IMR-90 (cell line): ENCODE measurements around the gene SYT17. TPM values are rescaled to one million over a fixed set of nuclear protein-coding genes. Genes with fewer than 3 reads are reported as not detected.

Experiments used
- ATAC-seq: fragments of 200-7000 bp; cut with Tn5 transposase; 2 replicates; pipeline ENCODE4 v1.9.1; 2020; ENCODE audit warnings: low read depth, mild to moderate bottlenecking, moderate library complexity
- BruUV-seq: library from RNA; stranded (reverse); fragments of 400-500 nt; replicated peaks from 2 replicates; lab custom pipeline; 2021; lab: Mats Ljungman, UMichigan
- CTCF ChIA-PET: fragments of 300-600 bp; formaldehyde crosslinking; extraction: SDS; loops from one replicate; lab custom pipeline; 2021; ENCODE audit warnings: antibody characterized with exemption; lab: Yijun Ruan, JAX
- POLR2A ChIA-PET: fragments of 300-600 bp; sonication (Branson Sonifier 250); formaldehyde crosslinking; loops from one replicate; lab custom pipeline; 2022; ENCODE audit warnings: antibody characterized with exemption; ENCODE audit not compliant: unreplicated experiment; lab: Charles Lee
- DNase-seq: peaks from one replicate; pipeline ENCODE4 v3.0.0; 2013
- H2AFZ ChIP-seq: replicated peaks from 2 replicates; pipeline ENCODE3; 2013; ENCODE audit warnings: low read length, mild to moderate bottlenecking; ENCODE audit not compliant: poor library complexity
- H2AK5ac ChIP-seq: 2 replicates; pipeline ENCODE4 v1.6.1; 2013; ENCODE audit warnings: low read depth, low read length, inconsistent platforms
- H2AK9ac ChIP-seq: replicated peaks from 2 replicates; pipeline ENCODE3; 2013; ENCODE audit warnings: mild to moderate bottlenecking, low read depth, low read length, moderate library complexity; ENCODE audit not compliant: poor library complexity
- H2BK120ac ChIP-seq: 2 replicates; pipeline ENCODE4 v1.6.1; 2013; ENCODE audit warnings: low read depth, low read length, inconsistent platforms
- H2BK15ac ChIP-seq: 3 replicates; pipeline ENCODE4 v1.6.1; 2013; ENCODE audit warnings: low read depth, low read length, inconsistent platforms
- H2BK20ac ChIP-seq: 2 replicates; pipeline ENCODE4 v1.6.1; 2013; ENCODE audit warnings: low read depth, mild to moderate bottlenecking, inconsistent platforms, low read length, moderate library complexity
- H2BK5ac ChIP-seq: 2 replicates; pipeline ENCODE4 v1.6.1; 2013; ENCODE audit warnings: mild to moderate bottlenecking, low read depth, low read length, inconsistent platforms; ENCODE audit not compliant: poor library complexity, severe bottlenecking
- H3K14ac ChIP-seq: replicated peaks from 2 replicates; pipeline ENCODE4 v1.6.1; 2013; ENCODE audit warnings: low read depth, low read length, inconsistent platforms
- H3K18ac ChIP-seq: 2 replicates; pipeline ENCODE4 v1.6.1; 2013; ENCODE audit warnings: low read depth, low read length, control low read depth
- H3K23ac ChIP-seq: 2 replicates; pipeline ENCODE4 v1.6.1; 2013; ENCODE audit warnings: low read depth, low read length, inconsistent platforms
- H3K27ac ChIP-seq: 2 replicates; pipeline ENCODE4 v1.5.1; 2013; ENCODE audit warnings: mild to moderate bottlenecking, control low read depth, low read length; ENCODE audit not compliant: insufficient read depth
- H3K27me3 ChIP-seq: 2 replicates; pipeline ENCODE4 v1.6.1; 2013; ENCODE audit warnings: low read length; ENCODE audit not compliant: control insufficient read depth, insufficient read depth
- H3K36me3 ChIP-seq: 2 replicates; pipeline ENCODE4 v1.6.1; 2013; ENCODE audit warnings: low read length, mixed read lengths; ENCODE audit not compliant: control insufficient read depth, insufficient read depth
- H3K4ac ChIP-seq: 2 replicates; pipeline ENCODE4 v1.6.1; 2013; ENCODE audit warnings: low read depth, low read length, inconsistent platforms
- H3K4me1 ChIP-seq: 2 replicates; pipeline ENCODE4 v1.6.1; 2013; ENCODE audit warnings: low read length, mixed read lengths; ENCODE audit not compliant: control insufficient read depth, insufficient read depth
- H3K4me2 ChIP-seq: 2 replicates; pipeline ENCODE4 v1.6.1; 2013; ENCODE audit warnings: low read depth, mild to moderate bottlenecking, control low read depth, low read length, moderate library complexity
- H3K4me3 ChIP-seq: 2 replicates; pipeline ENCODE4 v1.5.1; 2013; ENCODE audit warnings: low read depth, mild to moderate bottlenecking, control low read depth, low read length, moderate library complexity; ENCODE audit not compliant: insufficient read depth
- H3K56ac ChIP-seq: 2 replicates; pipeline ENCODE4 v1.6.1; 2013; ENCODE audit warnings: low read length, inconsistent platforms; ENCODE audit not compliant: insufficient read depth; ENCODE audit errors: extremely low read depth
- H3K79me1 ChIP-seq, 2 experiments: 2 replicates each; pipeline ENCODE4 v1.6.1; 2013; ENCODE audit warnings: low read length in 2 of 2, inconsistent platforms in 1 of 2, low read depth in 1 of 2
- H3K9ac ChIP-seq: 2 replicates; pipeline ENCODE4 v1.6.1; 2013; ENCODE audit warnings: low read depth, low read length, control low read depth
- H3K9me1 ChIP-seq: 2 replicates; pipeline ENCODE4 v1.6.1; 2013; ENCODE audit warnings: low read length, inconsistent platforms; ENCODE audit not compliant: insufficient read depth
- H3K9me3 ChIP-seq: 2 replicates; pipeline ENCODE4 v1.6.1; 2013; ENCODE audit warnings: low read length; ENCODE audit not compliant: control insufficient read depth, insufficient read depth
- H4K20me1 ChIP-seq: 2 replicates; pipeline ENCODE4 v1.6.1; 2013; ENCODE audit warnings: low read length, inconsistent platforms; ENCODE audit not compliant: insufficient read depth
- H4K5ac ChIP-seq: 2 replicates; pipeline ENCODE4 v1.6.1; 2013; ENCODE audit warnings: mild to moderate bottlenecking, low read depth, low read length, control low read depth
- H4K8ac ChIP-seq, 2 experiments: 2 replicates each; pipeline ENCODE4 v1.6.1; 2013; ENCODE audit warnings: low read depth in 2 of 2, low read length in 2 of 2, control low read depth in 1 of 2, inconsistent platforms in 1 of 2
- H4K91ac ChIP-seq: 2 replicates; pipeline ENCODE4 v1.6.1; 2013; ENCODE audit warnings: low read depth, low read length, inconsistent platforms; ENCODE audit not compliant: insufficient read depth
- RCOR1 ChIP-seq: IDR thresholded peaks from 2 replicates; pipeline ENCODE4 v1.6.1; 2012; ENCODE audit warnings: mild to moderate bottlenecking, low read length, improper control_type of control experiment; ENCODE audit not compliant: insufficient replicate concordance
- WGBS, 2 experiments: methylation state at CpG; one replicate each; pipeline versions ENCODE4 v1.1.5 to v1.1.7; 2013; ENCODE audit warnings: missing lambda C conversion rate in 2 of 2; ENCODE audit not compliant: insufficient read length in 1 of 2; ENCODE audit errors: extremely low coverage in 2 of 2; 5-methylcytosine and 5-hydroxymethylcytosine counted together
- dilution Hi-C: fragments of 300-500 bp; cut with HindIII; formaldehyde crosslinking; loops from one replicate; pipeline ENCODE4 v1.14.3; 2018; ENCODE audit warnings: low sequenced_read_pairs; ENCODE audit not compliant: unreplicated experiment
- in situ Hi-C: fragments of 300-500 bp; cut with MboI; formaldehyde crosslinking; loops from 3 replicates; pipeline ENCODE4 v1.14.3; 2019; ENCODE audit warnings: low sequenced_read_pairs, inconsistent platforms, mixed read lengths
- intact Hi-C: fragments of 100-400 bp; cut with micrococcal nuclease; formaldehyde crosslinking; loops from 2 replicates; pipeline ENCODE4 v1.10.0; 2022
- polyA plus RNA-seq, 3 experiments: library from polyadenylated mRNA; depleted of rRNA; stranded (reverse); fragments of >200 nt; gene quantifications; 2 replicates each; pipeline ENCODE4 v1.2.3, GENCODE V29; 2012; ENCODE audit warnings: low replicate concordance in 1 of 3
- total RNA-seq: library from RNA; depleted of rRNA; stranded (reverse); fragments of >200 nt; gene quantifications from 2 replicates; pipeline ENCODE4 v1.2.3, GENCODE V29; 2012
- TF ChIP-seq, protein P1 (sequence below): fragments of 150-350 bp; IDR thresholded peaks from 2 replicates; pipeline ENCODE4 v1.6.1; 2017; ENCODE audit warnings: mild to moderate bottlenecking, antibody characterized with exemption, low read length, low read depth

SYT17 gene
- total and polyA plus RNA-seq, 2 of the 4 experiments (the other 2 are of a cell fraction): not detected

GRCh38 chr16:19305443-19305842 lies 137.4 kb downstream of the SYT17 start:
- Histone ChIP-seq H4K8ac (no peak overlapping the region), H3K14ac (no peak overlapping the region), H4K20me1 (no peaks in the 10 kb centered on the region), H3K9me3 (no peaks in the 10 kb centered on the region), H3K4ac (no peak overlapping the region), H2BK5ac (no peak overlapping the region), H3K27me3 (no peaks in the 10 kb centered on the region), H3K36me3 (no peaks in the 10 kb centered on the region), H3K4me1 (no peaks in the 10 kb centered on the region), H3K4me3 (no peak overlapping the region), H4K5ac (no peak overlapping the region), H3K9ac (no peak overlapping the region), H2BK20ac (no peak overlapping the region), H3K4me2 (no peak overlapping the region), H2BK120ac (no peak overlapping the region), H3K27ac (no peak overlapping the region), H3K9me1 (no peaks in the 10 kb centered on the region), H2AFZ (no peak overlapping the region), H2AK5ac (no peak overlapping the region), H3K56ac (no peak overlapping the region), H2BK15ac (no peak overlapping the region), H3K79me1 (no peaks in the 10 kb centered on the region), H3K18ac (no peak overlapping the region), H3K23ac (no peak overlapping the region), H4K91ac (no peak overlapping the region), H2AK9ac (no peak overlapping the region)
- ChIA-PET CTCF (no interaction called here), POLR2A (no interaction called here)
- no CpG with 5 or more reads among the region's 2 CpGs for WGBS, 2 experiments
- in situ Hi-C loops (no loop called here), dilution Hi-C loops (no loop called here), intact Hi-C loops (no loop called here)
- TF ChIP-seq, protein P1, sequence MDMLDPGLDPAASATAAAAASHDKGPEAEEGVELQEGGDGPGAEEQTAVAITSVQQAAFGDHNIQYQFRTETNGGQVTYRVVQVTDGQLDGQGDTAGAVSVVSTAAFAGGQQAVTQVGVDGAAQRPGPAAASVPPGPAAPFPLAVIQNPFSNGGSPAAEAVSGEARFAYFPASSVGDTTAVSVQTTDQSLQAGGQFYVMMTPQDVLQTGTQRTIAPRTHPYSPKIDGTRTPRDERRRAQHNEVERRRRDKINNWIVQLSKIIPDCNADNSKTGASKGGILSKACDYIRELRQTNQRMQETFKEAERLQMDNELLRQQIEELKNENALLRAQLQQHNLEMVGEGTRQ: no peak
- no peak for TF ChIP-seq RCOR1
- ATAC-seq (no peak), DNase-seq (no peak)
- BruUV-seq: no TSS peak
